HEK293T (cell line): ENCODE results near the gene FLNB.

Experiments
- CTCF ChIA-PET: fragments of 350-600 bp; formaldehyde crosslinking; extraction: SDS; loops from one replicate; lab custom pipeline; 2021; ENCODE audit warnings: antibody characterized with exemption, inconsistent platforms; lab: Yijun Ruan, JAX
- POLR2A ChIA-PET: fragments of 350-600 bp; formaldehyde crosslinking; extraction: SDS; loops from one replicate; lab custom pipeline; 2020; ENCODE audit warnings: antibody characterized with exemption, inconsistent platforms; lab: Yijun Ruan, JAX
- DNase-seq: peaks from one replicate; pipeline ENCODE4 v3.0.0; 2012; ENCODE audit warnings: mixed read lengths; ENCODE audit errors: extremely low spot score
- ARNT ChIP-seq: fragments of 450-650 bp; IDR thresholded peaks from 2 replicates; pipeline ENCODE4 v1.6.1; 2017; ENCODE audit warnings: mild to moderate bottlenecking
- BHLHE40 ChIP-seq: fragments of 450-650 bp; IDR thresholded peaks from 2 replicates; pipeline ENCODE4 v1.6.1; 2016; ENCODE audit warnings: mild to moderate bottlenecking, moderate library complexity, borderline replicate concordance
- CTBP1 ChIP-seq: fragments of 450-650 bp; IDR thresholded peaks from 2 replicates; pipeline ENCODE4 v1.6.1; 2016; ENCODE audit warnings: borderline replicate concordance
- ELF4 ChIP-seq: fragments of 450-650 bp; IDR thresholded peaks from 2 replicates; pipeline ENCODE4 v1.6.1; 2017; ENCODE audit warnings: antibody characterized with exemption
- FOXA1 ChIP-seq: fragments of 450-650 bp; IDR thresholded peaks from 2 replicates; pipeline ENCODE4 v1.6.1; 2016; ENCODE audit warnings: mild to moderate bottlenecking
- FOXK2 ChIP-seq: fragments of 450-650 bp; IDR thresholded peaks from 2 replicates; pipeline ENCODE4 v1.6.1; 2016; ENCODE audit warnings: mild to moderate bottlenecking
- FOXM1 ChIP-seq: fragments of 450-650 bp; IDR thresholded peaks from 2 replicates; pipeline ENCODE4 v1.6.1; 2017; ENCODE audit warnings: mild to moderate bottlenecking, borderline replicate concordance
- HDGF ChIP-seq: fragments of 450-650 bp; IDR thresholded peaks from 2 replicates; pipeline ENCODE4 v1.6.1; 2017; ENCODE audit warnings: antibody characterized with exemption, borderline replicate concordance
- L3MBTL2 ChIP-seq: fragments of 450-650 bp; conservative IDR thresholded peaks from 2 replicates; pipeline ENCODE4 v1.6.1; 2016; ENCODE audit warnings: mild to moderate bottlenecking
- LEF1 ChIP-seq: fragments of 450-650 bp; IDR thresholded peaks from 2 replicates; pipeline ENCODE4 v1.6.1; 2017; ENCODE audit warnings: mild to moderate bottlenecking, borderline replicate concordance
- NFRKB ChIP-seq: fragments of 450-650 bp; IDR thresholded peaks from 2 replicates; pipeline ENCODE4 v1.6.1; 2016; ENCODE audit warnings: mild to moderate bottlenecking, moderate library complexity
- SP1 ChIP-seq: fragments of 450-650 bp; IDR thresholded peaks from 2 replicates; pipeline ENCODE4 v1.6.1; 2017
- SUZ12 ChIP-seq: fragments of 450-650 bp; IDR thresholded peaks from 2 replicates; pipeline ENCODE4 v1.6.1; 2016; ENCODE audit warnings: mild to moderate bottlenecking
- TARDBP ChIP-seq: fragments of 450-650 bp; IDR thresholded peaks from 2 replicates; pipeline ENCODE4 v1.6.1; 2016
- ZNF384 ChIP-seq: fragments of 450-650 bp; IDR thresholded peaks from 2 replicates; pipeline ENCODE4 v1.6.1; 2016
- TF ChIP-seq, protein P1 (sequence below): fragments of 450-650 bp; IDR thresholded peaks from 2 replicates; pipeline ENCODE4 v1.6.1; 2016

Gene FLNB

GRCh38 chr3:58094657-58095056 lies 86.4 kb downstream of the FLNB start:
- TF ChIP-seq ARNT: no peak
- TF ChIP-seq BHLHE40: no peak
- no peak for TF ChIP-seq SUZ12
- no peak for TF ChIP-seq CTBP1
- ChIA-PET POLR2A (no interaction called here), CTCF (no interaction called here)
- DNase-seq: no peak

GRCh38 chr3:58095603-58096138 lies 87.4 kb downstream of the FLNB start:
- no peak for TF ChIP-seq LEF1
- TF ChIP-seq, protein P1, sequence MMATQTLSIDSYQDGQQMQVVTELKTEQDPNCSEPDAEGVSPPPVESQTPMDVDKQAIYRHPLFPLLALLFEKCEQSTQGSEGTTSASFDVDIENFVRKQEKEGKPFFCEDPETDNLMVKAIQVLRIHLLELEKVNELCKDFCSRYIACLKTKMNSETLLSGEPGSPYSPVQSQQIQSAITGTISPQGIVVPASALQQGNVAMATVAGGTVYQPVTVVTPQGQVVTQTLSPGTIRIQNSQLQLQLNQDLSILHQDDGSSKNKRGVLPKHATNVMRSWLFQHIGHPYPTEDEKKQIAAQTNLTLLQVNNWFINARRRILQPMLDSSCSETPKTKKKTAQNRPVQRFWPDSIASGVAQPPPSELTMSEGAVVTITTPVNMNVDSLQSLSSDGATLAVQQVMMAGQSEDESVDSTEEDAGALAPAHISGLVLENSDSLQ: no peak
- no peak for TF ChIP-seq TARDBP
- TF ChIP-seq BHLHE40: no peak
- TF ChIP-seq L3MBTL2: no peak
- TF ChIP-seq HDGF: no peak
- TF ChIP-seq NFRKB: no peak
- no peak for TF ChIP-seq ELF4
- no peak for TF ChIP-seq CTBP1
- TF ChIP-seq FOXK2: no peak
- no peak for TF ChIP-seq SUZ12
- POLR2A ChIA-PET: no interaction called here
- CTCF ChIA-PET: interaction anchor here (0.6 kb wide), 1 partner anchor 132 kb away, joined by 3 read pairs; no protein-coding TSS in a partner anchor
- no peak for DNase-seq

DNA sequence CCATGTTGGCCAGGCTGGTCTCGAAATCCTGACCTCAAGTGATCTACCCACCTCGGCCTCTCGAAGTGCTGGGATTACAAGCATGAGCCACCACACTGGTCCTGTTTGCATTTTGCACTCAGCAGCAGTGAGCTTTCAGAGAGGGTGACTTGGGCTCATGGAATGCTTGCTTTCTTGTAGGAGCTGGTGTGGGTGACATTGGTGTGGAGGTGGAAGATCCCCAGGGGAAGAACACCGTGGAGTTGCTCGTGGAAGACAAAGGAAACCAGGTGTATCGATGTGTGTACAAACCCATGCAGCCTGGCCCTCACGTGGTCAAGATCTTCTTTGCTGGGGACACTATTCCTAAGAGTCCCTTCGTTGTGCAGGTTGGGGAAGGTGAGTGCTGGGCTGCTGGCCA lies 90.3 kb downstream of the FLNB start:
- DNase-seq: no peak
- TF ChIP-seq LEF1: no peak
- TF ChIP-seq FOXM1: no peak
- no peak for TF ChIP-seq ARNT
- TF ChIP-seq ELF4: no peak
- TF ChIP-seq NFRKB: no peak
- no peak for TF ChIP-seq L3MBTL2
- TF ChIP-seq FOXA1: no peak
- TF ChIP-seq BHLHE40: no peak
- TF ChIP-seq, protein P1: no peak
- no peak for TF ChIP-seq ZNF384
- no peak for TF ChIP-seq SUZ12
- TF ChIP-seq CTBP1: no peak
- TF ChIP-seq HDGF: no peak
- no peak for TF ChIP-seq FOXK2
- TF ChIP-seq SP1: no peak
- ChIA-PET CTCF (no interaction called here), POLR2A (no interaction called here)

GRCh38 chr3:58099865-58100264 lies 91.6 kb downstream of the FLNB start:
- POLR2A ChIA-PET: no interaction called here
- CTCF ChIA-PET: interaction anchor here (0.5 kb wide), 1 partner anchor 501 kb away, joined by 3 read pairs; no protein-coding TSS in a partner anchor
- DNase-seq: no peak
- TF ChIP-seq FOXA1 (no peak), L3MBTL2 (no peak), SUZ12 (no peak)

DNA sequence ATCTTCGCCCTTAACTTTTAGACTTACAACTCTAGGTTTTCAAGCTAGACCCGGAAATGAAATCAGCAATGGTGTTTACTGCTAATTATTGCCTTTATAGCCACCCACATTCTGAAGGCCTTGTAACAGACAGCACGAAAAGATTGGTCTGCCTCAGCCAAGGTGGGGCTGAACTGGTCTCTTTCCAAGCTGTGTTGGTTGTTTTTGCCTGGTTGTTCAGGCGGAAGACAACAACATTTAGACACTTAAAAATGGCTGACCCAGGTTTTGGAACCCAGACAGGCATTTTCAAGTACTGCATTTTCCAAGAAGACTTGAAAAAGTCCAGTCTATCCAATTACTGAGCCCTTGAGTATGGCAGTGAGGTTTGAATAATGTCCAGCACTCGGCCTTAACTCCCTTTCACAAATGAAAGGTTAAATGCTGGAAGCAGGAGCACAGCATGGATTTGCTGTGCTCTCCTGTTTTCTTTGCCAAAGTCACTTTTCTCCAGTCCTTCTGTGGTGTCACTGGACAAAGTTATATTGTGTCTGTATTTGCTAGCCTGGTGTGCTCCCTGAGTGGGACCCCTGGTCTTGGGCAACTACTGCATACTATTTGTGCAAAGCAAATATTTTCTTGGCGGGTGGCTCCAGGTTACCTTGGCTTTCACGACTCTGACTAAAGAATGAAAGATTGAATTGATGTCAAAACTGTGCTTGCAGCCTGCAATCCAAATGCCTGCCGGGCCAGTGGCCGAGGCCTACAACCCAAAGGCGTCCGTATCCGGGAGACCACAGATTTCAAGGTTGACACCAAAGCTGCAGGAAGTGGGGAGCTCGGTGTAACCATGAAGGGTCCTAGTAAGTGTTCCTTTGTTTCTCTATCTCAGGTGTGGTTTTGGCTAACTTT lies 93.5 kb downstream of the FLNB start:
- TF ChIP-seq ELF4: no peak
- TF ChIP-seq TARDBP: no peak
- CTCF ChIA-PET: interaction anchor here (0.6 kb wide), 1 partner anchor 248 kb away, joined by 3 read pairs; no protein-coding TSS in a partner anchor
- POLR2A ChIA-PET: no interaction called here
- DNase-seq: no peak

DNA sequence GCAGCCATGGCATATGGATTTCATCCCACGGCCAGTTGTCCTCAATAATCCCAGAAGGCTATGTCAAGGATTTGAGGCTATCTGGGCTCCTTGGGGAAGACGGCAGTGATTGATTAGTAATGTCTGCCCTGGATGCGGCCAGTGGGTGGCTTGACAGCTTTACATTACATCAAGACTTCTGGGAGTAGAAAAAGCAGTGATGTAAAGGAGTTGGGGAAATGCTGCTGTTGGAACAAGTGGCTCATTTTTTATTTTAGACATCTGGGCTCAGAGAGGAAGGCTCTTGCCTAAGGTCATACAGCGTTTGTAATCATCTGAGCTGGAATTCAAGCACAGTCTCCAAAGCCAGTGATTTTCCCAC lies 94.1 kb downstream of the FLNB start:
- ChIA-PET CTCF (no interaction called here), POLR2A (no interaction called here)
- no peak for DNase-seq
- TF ChIP-seq ELF4 (no peak), BHLHE40 (no peak), ZNF384 (no peak), NFRKB (no peak)

GRCh38 chr3:58102976-58103451 lies 94.8 kb downstream of the FLNB start:
- CTCF ChIA-PET: no interaction called here
- TF ChIP-seq NFRKB: no peak
- no peak for TF ChIP-seq LEF1
- no peak for TF ChIP-seq FOXA1
- TF ChIP-seq FOXM1: no peak
- TF ChIP-seq ARNT: no peak
- TF ChIP-seq SUZ12: no peak

GRCh38 chr3:58104151-58104550 lies 95.9 kb downstream of the FLNB start:
- TF ChIP-seq NFRKB (no peak), HDGF (no peak), L3MBTL2 (no peak)
- DNase-seq: no peak
- ChIA-PET POLR2A (no interaction called here), CTCF (no interaction called here)

More at GRCh38 chr3:58102976-58103451, 94.8 kb downstream of the FLNB start:
- no peak for DNase-seq
- POLR2A ChIA-PET: no interaction called here
